Measurements from ENCODE around the gene KIF5B.

GRCh38 chr10:32046151-32046550 is 10.1 kb downstream of the KIF5B start:
- TF ChIP-seq POLR2A (IDR thresholded peaks at IDR 0.05; ENCODE audit: low read length) (no peak), GATA1 (IDR thresholded peaks at IDR 0.05; ENCODE audit: low read depth, low read length) (no peak)

Measured in erythroblast (primary cell).